Liver (tissue), 9 donors: Measurements from ENCODE around the gene MSL2. TPM values are rescaled to one million over a fixed set of nuclear protein-coding genes. Genes with fewer than 3 reads are reported as not detected.

ENCODE experiments used
- DNase-seq: peaks from one replicate; pipeline ENCODE4 v3.0.0-alpha.2; 2017; ENCODE audit warnings: low spot score
- H3K27ac ChIP-seq, 2 donors: one replicate each; pipeline ENCODE4 v1.7.0; 2013; ENCODE audit warnings: inconsistent platforms in 2 of 2, low read length in 2 of 2, control low read depth in 1 of 2, low read depth in 1 of 2, mild to moderate bottlenecking in 1 of 2
- H3K27me3 ChIP-seq, 4 donors: one replicate each; pipeline versions ENCODE4 v1.6.1 to v1.7.0; 2013; ENCODE audit warnings: low read length in 3 of 4, inconsistent platforms in 1 of 4, mild to moderate bottlenecking in 1 of 4, moderate library complexity in 1 of 4; ENCODE audit not compliant: control insufficient read depth in 4 of 4, insufficient read depth in 4 of 4
- H3K36me3 ChIP-seq, 4 donors: one replicate each; pipeline versions ENCODE4 v1.6.1 to v1.7.0; 2013; ENCODE audit warnings: low read length in 3 of 4, mild to moderate bottlenecking in 3 of 4, low read depth in 1 of 4, moderate library complexity in 1 of 4; ENCODE audit not compliant: control insufficient read depth in 4 of 4, insufficient read depth in 3 of 4
- H3K4me1 ChIP-seq, 4 donors: one replicate each; pipeline versions ENCODE4 v1.6.1 to v1.7.0; 2013; ENCODE audit warnings: low read length in 3 of 4, mild to moderate bottlenecking in 3 of 4, moderate library complexity in 1 of 4; ENCODE audit not compliant: control insufficient read depth in 4 of 4, insufficient read depth in 4 of 4
- H3K4me3 ChIP-seq, 3 donors: one replicate each; pipeline versions ENCODE4 v1.6.1 to v1.7.0; 2013; ENCODE audit warnings: low read length in 3 of 3, control low read depth in 1 of 3, low read depth in 1 of 3, mild to moderate bottlenecking in 1 of 3
- H3K9ac ChIP-seq, 2 donors: one replicate each; pipeline ENCODE4 v1.7.0; 2013; ENCODE audit warnings: low read length in 2 of 2, mild to moderate bottlenecking in 2 of 2, moderate library complexity in 2 of 2, control low read depth in 1 of 2, low read depth in 1 of 2
- H3K9me3 ChIP-seq, 4 donors: one replicate each; pipeline versions ENCODE4 v1.6.1 to v1.7.0; 2013; ENCODE audit warnings: low read length in 3 of 4; ENCODE audit not compliant: control insufficient read depth in 4 of 4
- EGR1 ChIP-seq, 2 donors: IDR thresholded peaks; 2 replicates each; pipeline ENCODE4 v1.6.1; 2016 to 2018; ENCODE audit warnings: antibody characterized with exemption in 2 of 2, low read depth in 2 of 2
- FOXA1 ChIP-seq: IDR thresholded peaks from 2 replicates; pipeline ENCODE4 v1.6.1; 2016; ENCODE audit warnings: antibody characterized with exemption
- FOXA2 ChIP-seq: IDR thresholded peaks from 2 replicates; pipeline ENCODE4 v1.6.1; 2016; ENCODE audit warnings: antibody characterized with exemption
- GABPA ChIP-seq, 2 donors: IDR thresholded peaks in 1 of 2; conservative IDR thresholded peaks in 1 of 2; 2 replicates each; pipeline ENCODE4 v1.6.1; 2016; ENCODE audit warnings: antibody characterized with exemption in 2 of 2, mild to moderate bottlenecking in 1 of 2, moderate library complexity in 1 of 2
- HNF4G ChIP-seq: IDR thresholded peaks from 2 replicates; pipeline ENCODE4 v1.6.1; 2016; ENCODE audit warnings: antibody characterized with exemption
- JUND ChIP-seq, 2 donors: IDR thresholded peaks; 2 replicates each; pipeline ENCODE4 v1.6.1; 2016; ENCODE audit warnings: antibody characterized with exemption in 2 of 2
- NR2F2 ChIP-seq: IDR thresholded peaks from 2 replicates; pipeline ENCODE4 v1.6.1; 2016; ENCODE audit warnings: antibody characterized with exemption
- RAD21 ChIP-seq, 2 donors: IDR thresholded peaks; 2 replicates each; pipeline ENCODE4 v1.6.1; 2016; ENCODE audit warnings: antibody characterized with exemption in 2 of 2, mild to moderate bottlenecking in 2 of 2
- RXRA ChIP-seq, 2 donors: IDR thresholded peaks; 2 replicates each; pipeline ENCODE4 v1.6.1; 2017 to 2018; ENCODE audit warnings: antibody characterized with exemption in 2 of 2, mild to moderate bottlenecking in 1 of 2
- SP1 ChIP-seq: IDR thresholded peaks from 2 replicates; pipeline ENCODE4 v1.6.1; 2018; ENCODE audit warnings: antibody characterized with exemption, mild to moderate bottlenecking
- TAF1 ChIP-seq: conservative IDR thresholded peaks from 2 replicates; pipeline ENCODE4 v1.6.1; 2016; ENCODE audit warnings: antibody characterized with exemption, mild to moderate bottlenecking
- YY1 ChIP-seq: IDR thresholded peaks from 2 replicates; pipeline ENCODE4 v1.6.1; 2016; ENCODE audit warnings: antibody characterized with exemption, mild to moderate bottlenecking
- WGBS: extraction: QIAGEN DNeasy Blood & Tissue Kit; methylation state at CpG from one replicate; pipeline ENCODE4 v1.1.7; 2013; 5-methylcytosine and 5-hydroxymethylcytosine counted together
- polyA plus RNA-seq, 2 donors: library from polyadenylated mRNA; stranded (reverse) in 1 of 2; unstranded in 1 of 2; fragments of 200-250 nt in 1 of 2; fragments of >200 nt in 1 of 2; fragmentation: Nextera tagmentation in 1 of 2; extraction: Ambion mirVana in 1 of 2; gene quantifications; one replicate each; pipeline versions ENCODE4 v1.2.1 to v1.2.3, GENCODE V29; 2013 to 2015
- total RNA-seq, 2 donors: library from RNA; depleted of rRNA; stranded (reverse); fragments of >200 nt; gene quantifications; one replicate each; pipeline ENCODE4 v1.2.3, GENCODE V29; 2014
- TF ChIP-seq, protein P1 (sequence below): IDR thresholded peaks from 2 replicates; pipeline ENCODE4 v1.6.1; 2016; ENCODE audit warnings: antibody characterized with exemption, mild to moderate bottlenecking
- TF ChIP-seq, protein P2 (sequence below): IDR thresholded peaks from 2 replicates; pipeline ENCODE4 v1.6.1; 2016; ENCODE audit warnings: antibody characterized with exemption
- TF ChIP-seq, protein P3 (sequence below): IDR thresholded peaks from 2 replicates; pipeline ENCODE4 v1.6.1; 2016; ENCODE audit warnings: antibody characterized with exemption
- TF ChIP-seq, protein P4 (sequence below): fragments of 150-350 bp; IDR thresholded peaks from 2 replicates; pipeline ENCODE4 v1.5.1; 2017; ENCODE audit warnings: improper control_type of control experiment, low read depth, low read length; ENCODE audit not compliant: missing input control
- TF ChIP-seq, protein P5 (sequence below): IDR thresholded peaks from 2 replicates; pipeline ENCODE4 v1.6.1; 2016; ENCODE audit warnings: antibody characterized with exemption
- donor health status: healthy.
- donor health status: healthy.
- donor health status: healthy.
- donor health status: healthy.
- donor health status: healthy.

MSL2 gene
- total and polyA plus RNA-seq, 4 donors = 2.7 to 18.7 (median 9.1) TPM

DNA sequence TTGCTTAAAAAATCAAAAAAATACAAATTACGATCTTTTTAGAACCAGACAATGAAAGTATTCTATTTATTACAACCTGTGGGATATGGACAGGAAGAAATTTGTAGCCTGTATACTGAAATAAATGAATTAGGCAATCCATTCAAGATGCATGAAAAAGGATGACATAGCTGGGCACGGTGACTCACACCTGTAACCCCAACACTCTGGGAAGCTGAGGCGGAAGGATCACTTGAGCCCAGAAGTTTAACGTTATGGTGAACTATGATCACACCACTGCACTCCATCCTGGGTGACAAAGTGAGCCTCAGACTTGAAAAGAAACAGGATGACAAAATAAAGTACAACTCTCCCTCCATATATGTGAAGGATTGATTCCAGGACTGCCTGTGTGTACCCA lies 74.1 kb downstream of the MSL2 start:
- H3K36me3 ChIP-seq = no peaks in the 10 kb centered on the region
- TF ChIP-seq SP1 = no peak
- TF ChIP-seq, protein P1, sequence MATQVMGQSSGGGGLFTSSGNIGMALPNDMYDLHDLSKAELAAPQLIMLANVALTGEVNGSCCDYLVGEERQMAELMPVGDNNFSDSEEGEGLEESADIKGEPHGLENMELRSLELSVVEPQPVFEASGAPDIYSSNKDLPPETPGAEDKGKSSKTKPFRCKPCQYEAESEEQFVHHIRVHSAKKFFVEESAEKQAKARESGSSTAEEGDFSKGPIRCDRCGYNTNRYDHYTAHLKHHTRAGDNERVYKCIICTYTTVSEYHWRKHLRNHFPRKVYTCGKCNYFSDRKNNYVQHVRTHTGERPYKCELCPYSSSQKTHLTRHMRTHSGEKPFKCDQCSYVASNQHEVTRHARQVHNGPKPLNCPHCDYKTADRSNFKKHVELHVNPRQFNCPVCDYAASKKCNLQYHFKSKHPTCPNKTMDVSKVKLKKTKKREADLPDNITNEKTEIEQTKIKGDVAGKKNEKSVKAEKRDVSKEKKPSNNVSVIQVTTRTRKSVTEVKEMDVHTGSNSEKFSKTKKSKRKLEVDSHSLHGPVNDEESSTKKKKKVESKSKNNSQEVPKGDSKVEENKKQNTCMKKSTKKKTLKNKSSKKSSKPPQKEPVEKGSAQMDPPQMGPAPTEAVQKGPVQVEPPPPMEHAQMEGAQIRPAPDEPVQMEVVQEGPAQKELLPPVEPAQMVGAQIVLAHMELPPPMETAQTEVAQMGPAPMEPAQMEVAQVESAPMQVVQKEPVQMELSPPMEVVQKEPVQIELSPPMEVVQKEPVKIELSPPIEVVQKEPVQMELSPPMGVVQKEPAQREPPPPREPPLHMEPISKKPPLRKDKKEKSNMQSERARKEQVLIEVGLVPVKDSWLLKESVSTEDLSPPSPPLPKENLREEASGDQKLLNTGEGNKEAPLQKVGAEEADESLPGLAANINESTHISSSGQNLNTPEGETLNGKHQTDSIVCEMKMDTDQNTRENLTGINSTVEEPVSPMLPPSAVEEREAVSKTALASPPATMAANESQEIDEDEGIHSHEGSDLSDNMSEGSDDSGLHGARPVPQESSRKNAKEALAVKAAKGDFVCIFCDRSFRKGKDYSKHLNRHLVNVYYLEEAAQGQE = no peak
- TF ChIP-seq, protein P2, sequence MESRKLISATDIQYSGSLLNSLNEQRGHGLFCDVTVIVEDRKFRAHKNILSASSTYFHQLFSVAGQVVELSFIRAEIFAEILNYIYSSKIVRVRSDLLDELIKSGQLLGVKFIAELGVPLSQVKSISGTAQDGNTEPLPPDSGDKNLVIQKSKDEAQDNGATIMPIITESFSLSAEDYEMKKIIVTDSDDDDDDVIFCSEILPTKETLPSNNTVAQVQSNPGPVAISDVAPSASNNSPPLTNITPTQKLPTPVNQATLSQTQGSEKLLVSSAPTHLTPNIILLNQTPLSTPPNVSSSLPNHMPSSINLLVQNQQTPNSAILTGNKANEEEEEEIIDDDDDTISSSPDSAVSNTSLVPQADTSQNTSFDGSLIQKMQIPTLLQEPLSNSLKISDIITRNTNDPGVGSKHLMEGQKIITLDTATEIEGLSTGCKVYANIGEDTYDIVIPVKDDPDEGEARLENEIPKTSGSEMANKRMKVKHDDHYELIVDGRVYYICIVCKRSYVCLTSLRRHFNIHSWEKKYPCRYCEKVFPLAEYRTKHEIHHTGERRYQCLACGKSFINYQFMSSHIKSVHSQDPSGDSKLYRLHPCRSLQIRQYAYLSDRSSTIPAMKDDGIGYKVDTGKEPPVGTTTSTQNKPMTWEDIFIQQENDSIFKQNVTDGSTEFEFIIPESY = no peak
- TF ChIP-seq HNF4G = no peak
- TF ChIP-seq JUND (IDR thresholded peaks at IDR 0.05) = no peak
- TF ChIP-seq FOXA1 = no peak
- TF ChIP-seq, protein P3, sequence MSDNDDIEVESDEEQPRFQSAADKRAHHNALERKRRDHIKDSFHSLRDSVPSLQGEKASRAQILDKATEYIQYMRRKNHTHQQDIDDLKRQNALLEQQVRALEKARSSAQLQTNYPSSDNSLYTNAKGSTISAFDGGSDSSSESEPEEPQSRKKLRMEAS = no peak
- no peak for TF ChIP-seq RXRA (IDR thresholded peaks at IDR 0.05)
- TF ChIP-seq, protein P4, sequence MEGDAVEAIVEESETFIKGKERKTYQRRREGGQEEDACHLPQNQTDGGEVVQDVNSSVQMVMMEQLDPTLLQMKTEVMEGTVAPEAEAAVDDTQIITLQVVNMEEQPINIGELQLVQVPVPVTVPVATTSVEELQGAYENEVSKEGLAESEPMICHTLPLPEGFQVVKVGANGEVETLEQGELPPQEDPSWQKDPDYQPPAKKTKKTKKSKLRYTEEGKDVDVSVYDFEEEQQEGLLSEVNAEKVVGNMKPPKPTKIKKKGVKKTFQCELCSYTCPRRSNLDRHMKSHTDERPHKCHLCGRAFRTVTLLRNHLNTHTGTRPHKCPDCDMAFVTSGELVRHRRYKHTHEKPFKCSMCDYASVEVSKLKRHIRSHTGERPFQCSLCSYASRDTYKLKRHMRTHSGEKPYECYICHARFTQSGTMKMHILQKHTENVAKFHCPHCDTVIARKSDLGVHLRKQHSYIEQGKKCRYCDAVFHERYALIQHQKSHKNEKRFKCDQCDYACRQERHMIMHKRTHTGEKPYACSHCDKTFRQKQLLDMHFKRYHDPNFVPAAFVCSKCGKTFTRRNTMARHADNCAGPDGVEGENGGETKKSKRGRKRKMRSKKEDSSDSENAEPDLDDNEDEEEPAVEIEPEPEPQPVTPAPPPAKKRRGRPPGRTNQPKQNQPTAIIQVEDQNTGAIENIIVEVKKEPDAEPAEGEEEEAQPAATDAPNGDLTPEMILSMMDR = no peak
- TF ChIP-seq EGR1 (IDR thresholded peaks at IDR 0.05; ENCODE audit: low read depth in 2 of 2) = no peak
- no peak for TF ChIP-seq RAD21 (IDR thresholded peaks at IDR 0.05)
- no peak for TF ChIP-seq YY1
- no peak for TF ChIP-seq TAF1
- no peak for TF ChIP-seq FOXA2
- TF ChIP-seq, protein P5, sequence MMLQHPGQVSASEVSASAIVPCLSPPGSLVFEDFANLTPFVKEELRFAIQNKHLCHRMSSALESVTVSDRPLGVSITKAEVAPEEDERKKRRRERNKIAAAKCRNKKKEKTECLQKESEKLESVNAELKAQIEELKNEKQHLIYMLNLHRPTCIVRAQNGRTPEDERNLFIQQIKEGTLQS = no peak
- TF ChIP-seq GABPA (IDR thresholded peaks at IDR 0.05 in 1 of 2, conservative IDR thresholded peaks at IDR 0.05 in 1 of 2) = no peak
- TF ChIP-seq NR2F2 = no peak
- DNase-seq = no peak
- no peak overlapping the region for H3K27ac ChIP-seq
- no peaks in the 10 kb centered on the region for H3K4me1 ChIP-seq
- WGBS = 93% methylated on average over 4 of the region's 4 CpGs
- no peak overlapping the region for H3K4me3 ChIP-seq
- H3K9ac ChIP-seq = no peak overlapping the region
- no peaks in the 10 kb centered on the region for H3K9me3 ChIP-seq
- H3K27me3 ChIP-seq = no peaks in the 10 kb centered on the region
